ENCODE measurements around the gene KHNYN.
"Not testable (repeated sequence)": the region's sequence is repeated elsewhere in the genome, so short reads cannot be mapped to it uniquely, and the experiment has no call there.

Gene KHNYN

DNA sequence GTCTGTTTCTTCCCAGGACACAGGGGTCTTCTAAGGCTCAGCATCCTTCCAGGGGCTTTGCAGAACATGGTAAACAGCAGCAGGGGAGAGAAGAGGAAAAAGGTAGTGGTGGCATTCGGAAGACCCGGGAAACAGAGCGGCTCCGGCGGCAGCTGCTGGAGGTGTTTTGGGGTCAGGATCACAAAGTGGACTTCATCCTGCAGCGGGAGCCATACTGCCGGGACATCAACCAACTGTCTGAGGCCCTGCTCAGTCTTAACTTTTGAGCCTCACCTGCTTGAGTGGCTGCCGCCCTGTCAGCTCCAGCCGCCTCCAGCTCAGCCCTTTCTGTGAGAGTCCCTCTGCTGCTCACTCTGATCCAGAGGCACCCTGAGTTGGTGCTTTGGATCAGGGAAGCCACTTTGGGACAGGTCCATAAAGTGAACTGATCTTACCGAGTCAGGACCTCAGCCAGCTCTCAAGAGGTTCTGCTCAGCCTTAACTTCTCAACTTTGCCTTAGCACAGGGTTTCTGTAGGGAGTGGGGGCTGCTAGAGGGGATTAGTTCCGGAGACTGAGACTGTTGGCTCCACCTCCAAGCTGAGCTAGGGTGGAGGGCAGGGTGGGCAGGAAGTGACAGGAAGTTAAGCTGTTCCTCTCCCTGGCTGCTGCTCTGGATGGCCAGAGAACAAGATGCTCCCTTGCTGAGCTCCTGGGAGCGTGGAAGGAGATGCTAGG is 7.4 kb downstream of the KHNYN start:
- in situ Hi-C loops (cut with HindIII; ENCODE audit: low sequenced_read_pairs) = no loop called here

DNA sequence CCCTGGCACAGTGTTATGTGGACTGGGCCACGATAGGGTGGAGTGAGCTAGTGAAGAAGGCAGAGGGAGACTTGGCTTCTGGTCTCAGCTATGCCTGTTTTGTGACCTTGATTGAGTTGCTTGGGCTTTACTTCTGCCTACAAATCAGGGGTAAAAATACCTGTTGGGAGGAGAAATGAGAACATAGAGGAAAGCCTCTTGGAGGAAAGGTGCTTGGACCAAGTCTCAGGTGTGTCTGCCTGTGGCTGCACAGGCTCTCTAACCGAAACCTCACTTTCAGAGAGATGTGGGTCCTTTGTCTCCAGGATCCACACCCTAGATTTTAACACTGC is 7.9 kb downstream of the KHNYN start:
- in situ Hi-C loops (cut with HindIII; ENCODE audit: low sequenced_read_pairs) = no loop called here

- in situ Hi-C loops (cut with HindIII; ENCODE audit: low sequenced_read_pairs) = no loop called here
Measured at GRCh38 chr14:24438223-24439097, 8.7 kb downstream of the KHNYN start.

DNA sequence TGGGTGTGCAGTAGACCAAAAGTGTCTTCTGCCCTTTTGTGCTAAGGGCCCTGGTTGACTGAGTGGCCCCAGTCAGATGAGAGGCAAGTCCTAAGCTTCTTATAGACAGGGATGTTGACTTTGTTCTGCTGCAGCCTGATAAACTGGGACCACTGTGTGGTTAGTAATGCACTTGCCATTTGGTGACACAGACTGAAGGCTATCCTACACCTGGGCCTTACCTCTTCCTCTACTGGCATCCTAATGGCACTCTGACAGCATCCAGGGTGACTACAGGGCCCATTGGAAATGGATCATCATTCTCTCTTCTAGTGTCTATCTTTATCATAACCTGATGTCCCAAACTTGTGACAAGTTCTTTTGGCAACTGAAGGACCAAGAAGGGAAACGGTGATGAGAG is 9.5 kb downstream of the KHNYN start:
- in situ Hi-C loops (cut with HindIII; ENCODE audit: low sequenced_read_pairs) = no loop called here

GRCh38 chr14:24439830-24440605 is 10.3 kb downstream of the KHNYN start:
- in situ Hi-C loops (cut with HindIII; ENCODE audit: low sequenced_read_pairs) = no loop called here

- in situ Hi-C loops (cut with HindIII; ENCODE audit: low sequenced_read_pairs) = no loop called here
Measured at GRCh38 chr14:24440606-24441399, 11.0 kb downstream of the KHNYN start.

DNA sequence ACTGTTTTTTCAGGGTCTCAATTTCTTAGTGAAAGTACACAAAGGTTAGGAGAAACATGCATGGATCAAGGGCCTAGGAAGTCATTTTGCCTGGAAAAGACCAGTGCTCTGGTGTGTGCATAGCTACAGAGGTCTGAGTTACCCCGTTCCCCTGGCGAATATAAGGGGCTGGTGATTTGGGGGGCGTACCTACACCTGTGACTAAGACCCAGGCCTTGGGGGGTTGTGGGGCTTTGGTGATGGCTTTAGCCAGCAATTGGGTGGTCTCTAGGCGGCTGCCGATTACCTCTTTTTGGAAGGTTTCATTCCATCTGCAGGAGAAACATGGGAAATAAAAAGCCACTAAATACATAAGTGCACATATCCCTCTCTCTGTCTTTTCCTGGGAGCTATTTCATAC is 11.7 kb downstream of the KHNYN start:
- in situ Hi-C loops (cut with HindIII; ENCODE audit: low sequenced_read_pairs) = no loop called here

GRCh38 chr14:24441904-24442239 is 12.1 kb downstream of the KHNYN start:
- in situ Hi-C loops (cut with HindIII; ENCODE audit: low sequenced_read_pairs) = no loop called here

GRCh38 chr14:24442240-24443052 is 12.7 kb downstream of the KHNYN start, which contains the start of gene SDR39U1:
Gene SDR39U1, minus strand, starts transcription at chr14:24442776. Its CDS starts 7 bp downstream, at chr14:24442769.
- in situ Hi-C loops (cut with HindIII; ENCODE audit: low sequenced_read_pairs) = no loop called here

- in situ Hi-C loops (cut with HindIII; ENCODE audit: low sequenced_read_pairs) = no loop called here
Measured at GRCh38 chr14:24443053-24443665, 13.4 kb downstream of the KHNYN start.

DNA sequence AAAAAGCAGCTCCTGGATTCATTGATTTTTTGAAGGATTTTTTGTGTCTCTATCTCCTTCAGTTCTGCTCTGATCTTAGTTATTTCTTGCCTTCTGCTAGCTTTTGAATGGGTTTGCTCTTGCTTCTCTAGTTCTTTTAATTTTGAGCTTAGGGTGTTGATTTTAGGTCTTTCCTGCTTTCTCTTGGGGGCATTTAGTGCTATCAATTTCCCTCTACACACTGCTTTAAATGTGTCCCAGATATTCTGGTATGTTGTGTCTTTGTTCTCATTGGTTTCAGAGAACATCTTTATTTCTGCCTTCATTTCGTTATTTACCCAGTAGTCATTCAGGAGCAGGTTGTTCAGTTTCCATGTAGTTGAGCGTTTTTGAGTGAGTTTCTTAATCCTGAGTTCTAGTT is 21.1 kb downstream of the KHNYN start:
- in situ Hi-C loops (cut with HindIII; ENCODE audit: low sequenced_read_pairs) = not testable (repeated sequence)

DNA sequence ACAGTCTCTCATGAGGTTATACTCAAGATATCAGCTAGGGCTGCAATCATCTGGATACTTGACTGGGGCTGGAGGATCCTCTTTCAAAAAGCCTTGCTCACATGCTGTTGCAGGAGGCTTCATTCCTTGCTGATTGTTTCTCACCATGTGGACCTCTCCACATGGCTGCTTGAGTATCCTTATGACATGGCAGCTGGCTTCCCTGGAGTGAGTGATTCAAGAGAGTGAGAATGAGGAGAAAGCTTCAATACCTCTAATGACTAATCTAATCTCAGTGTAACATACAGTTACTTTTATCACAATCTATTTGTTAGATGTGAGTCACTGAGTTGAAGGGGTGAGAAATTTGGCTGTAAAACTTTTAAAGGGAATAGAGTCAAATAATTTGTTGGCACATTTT is 27.2 kb downstream of the KHNYN start:
- in situ Hi-C loops (cut with HindIII; ENCODE audit: low sequenced_read_pairs) = no loop called here

DNA sequence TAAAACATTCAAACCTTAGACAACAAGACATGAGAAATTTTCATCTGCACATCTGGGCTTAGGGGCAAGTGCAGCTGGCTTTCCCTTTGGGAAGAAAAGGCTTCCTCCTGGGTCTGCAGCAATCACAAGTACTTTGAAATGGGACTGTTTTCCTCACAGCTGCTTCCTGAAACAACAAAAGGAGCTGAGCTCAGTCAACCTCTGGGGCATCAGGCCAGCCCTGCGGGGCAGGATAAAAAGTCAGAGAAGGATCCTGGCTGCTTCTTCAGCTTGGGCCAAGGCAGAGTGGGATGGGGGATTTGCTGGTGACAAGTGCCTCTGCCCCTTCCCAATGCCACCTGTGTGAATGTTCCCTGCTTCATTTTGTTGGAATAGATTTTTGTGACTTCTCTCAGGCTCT is 29.0 kb downstream of the KHNYN start:
- in situ Hi-C loops (cut with HindIII; ENCODE audit: low sequenced_read_pairs) = no loop called here

DNA sequence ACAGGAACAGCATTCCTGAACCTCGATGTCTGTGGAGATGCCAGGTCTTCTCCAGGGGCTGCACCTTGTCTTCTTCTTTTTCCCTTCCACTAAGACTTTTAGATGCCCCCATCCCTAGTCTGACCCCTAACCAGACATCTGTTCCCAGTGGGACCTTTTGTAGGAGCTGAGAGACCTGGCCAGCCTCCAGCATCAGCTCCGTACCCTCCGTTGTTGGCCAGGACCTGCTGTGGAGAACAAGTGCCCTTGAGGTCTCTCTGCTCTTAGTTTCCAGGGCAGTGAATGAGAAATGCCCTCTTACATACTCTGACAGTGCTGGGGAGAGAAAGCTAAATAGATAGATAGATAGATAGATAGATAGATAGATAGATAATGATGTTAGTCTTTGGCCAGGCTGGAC is 29.6 kb downstream of the KHNYN start:
- in situ Hi-C loops (cut with HindIII; ENCODE audit: low sequenced_read_pairs) = no loop called here

DNA sequence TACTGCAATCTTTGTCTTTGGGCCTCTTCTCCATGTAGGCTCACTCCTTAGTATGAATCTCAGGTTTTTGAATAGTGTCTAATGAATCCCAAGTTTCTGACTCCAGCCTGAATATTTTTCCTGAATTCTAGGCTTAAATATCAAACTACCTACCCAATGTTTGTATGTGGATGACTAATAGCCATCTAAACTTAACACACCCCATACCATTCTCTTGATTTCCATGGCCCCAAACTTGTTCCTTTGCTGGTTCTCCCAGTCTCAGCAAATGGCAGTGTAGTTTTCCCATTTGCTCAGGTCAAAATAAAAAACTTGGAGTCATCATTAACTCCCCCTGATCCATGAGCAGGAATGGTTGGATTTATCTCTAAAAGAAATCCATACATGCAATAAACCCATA is 31.6 kb downstream of the KHNYN start:
- in situ Hi-C loops (cut with HindIII; ENCODE audit: low sequenced_read_pairs) = no loop called here

- in situ Hi-C loops (cut with HindIII; ENCODE audit: low sequenced_read_pairs) = no loop called here
Measured at GRCh38 chr14:24463017-24463883, 33.5 kb downstream of the KHNYN start.

DNA sequence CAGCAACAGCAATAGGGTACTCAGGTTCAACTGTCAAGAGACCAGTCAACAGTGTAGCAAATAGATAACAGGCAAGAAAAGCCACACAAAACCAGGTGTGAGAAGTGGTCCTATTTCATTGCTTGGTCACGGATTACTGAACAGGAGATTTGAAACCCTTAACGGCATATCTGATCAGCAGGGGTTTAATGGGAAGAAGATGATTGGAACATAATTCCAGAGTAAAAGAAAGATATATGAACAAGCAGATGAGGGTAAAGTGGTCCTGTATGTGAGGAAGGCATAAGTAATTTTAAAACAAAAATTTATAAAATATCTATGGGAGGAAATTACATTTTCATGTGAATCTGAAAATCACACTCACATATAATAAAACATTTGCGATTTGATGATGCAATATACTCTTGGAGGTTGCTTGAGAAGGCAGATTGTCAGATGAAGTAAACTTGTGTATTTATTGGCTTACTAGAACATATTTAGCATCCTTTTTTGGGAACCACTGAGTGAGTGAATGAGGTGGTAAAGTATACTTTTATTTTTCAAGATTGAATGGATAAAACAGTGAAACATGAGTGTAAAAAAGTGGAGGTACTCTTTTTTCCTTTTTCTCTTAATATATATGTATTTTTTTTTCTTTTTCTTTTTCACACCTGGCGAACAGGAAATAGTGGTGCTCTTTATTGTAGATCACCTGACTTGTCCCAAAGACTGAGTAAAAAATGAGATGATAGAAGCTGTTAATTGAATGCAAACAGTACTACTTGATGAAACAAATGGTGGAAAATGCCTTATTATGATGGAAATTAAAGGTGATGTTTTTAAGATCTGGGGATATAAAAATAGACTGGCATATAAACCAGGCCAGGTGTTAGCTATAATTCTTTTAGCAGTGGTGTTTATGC is 34.4 kb downstream of the KHNYN start:
- in situ Hi-C loops (cut with HindIII; ENCODE audit: low sequenced_read_pairs) = no loop called here

- in situ Hi-C loops (cut with HindIII; ENCODE audit: low sequenced_read_pairs) = no loop called here
Measured at GRCh38 chr14:24465368-24465767, 35.6 kb downstream of the KHNYN start.

All from DLD1 (cell line).